GM19193 (cell line): ENCODE data around the gene MCUB.

Experiments used
- POLR2A ChIP-seq: IDR thresholded peaks from 4 replicates; pipeline ENCODE4 v1.6.1; 2011; ENCODE audit not compliant: insufficient read depth, insufficient read length; ENCODE audit errors: extremely low read depth

The MCUB gene

DNA sequence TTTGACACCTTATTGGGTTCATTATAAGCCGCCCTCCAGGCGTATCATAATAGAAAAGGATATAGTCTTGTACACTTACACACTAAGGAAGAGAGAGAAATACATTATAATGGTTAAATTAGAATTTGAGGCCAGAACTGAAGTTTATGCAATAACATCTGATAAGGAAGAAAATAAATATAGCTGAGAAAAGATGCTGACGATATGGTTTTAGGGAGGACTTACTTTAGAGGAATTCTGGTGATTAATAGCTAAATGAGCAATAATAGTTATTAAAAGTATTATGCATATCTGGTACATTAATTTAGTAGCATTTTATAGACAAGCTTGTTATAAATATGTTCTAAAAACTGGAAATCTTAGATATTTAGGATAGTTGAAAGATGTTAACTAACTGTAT, 12.1 kb downstream of the MCUB start:
- TF ChIP-seq POLR2A: no peak

DNA sequence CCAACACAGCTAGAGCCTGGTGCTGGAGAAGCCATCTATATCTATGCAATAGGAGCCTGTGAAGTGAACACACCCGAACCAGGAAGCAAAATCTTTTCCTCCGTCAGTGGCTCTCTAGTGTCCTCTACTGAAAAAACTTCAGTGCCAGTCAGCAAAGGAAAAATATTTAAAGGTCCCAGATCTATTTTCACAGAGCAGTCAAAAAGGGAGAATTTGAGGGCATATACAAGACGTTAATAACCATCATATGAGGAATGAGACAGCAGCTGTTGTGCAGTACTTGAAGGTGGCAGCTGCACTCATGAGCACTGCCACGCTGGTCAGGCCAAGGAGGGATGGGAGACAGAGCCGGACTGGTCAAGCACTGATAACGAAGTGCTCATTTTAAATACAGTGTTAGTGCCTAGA, 14.4 kb downstream of the MCUB start:
- no peak for TF ChIP-seq POLR2A

DNA sequence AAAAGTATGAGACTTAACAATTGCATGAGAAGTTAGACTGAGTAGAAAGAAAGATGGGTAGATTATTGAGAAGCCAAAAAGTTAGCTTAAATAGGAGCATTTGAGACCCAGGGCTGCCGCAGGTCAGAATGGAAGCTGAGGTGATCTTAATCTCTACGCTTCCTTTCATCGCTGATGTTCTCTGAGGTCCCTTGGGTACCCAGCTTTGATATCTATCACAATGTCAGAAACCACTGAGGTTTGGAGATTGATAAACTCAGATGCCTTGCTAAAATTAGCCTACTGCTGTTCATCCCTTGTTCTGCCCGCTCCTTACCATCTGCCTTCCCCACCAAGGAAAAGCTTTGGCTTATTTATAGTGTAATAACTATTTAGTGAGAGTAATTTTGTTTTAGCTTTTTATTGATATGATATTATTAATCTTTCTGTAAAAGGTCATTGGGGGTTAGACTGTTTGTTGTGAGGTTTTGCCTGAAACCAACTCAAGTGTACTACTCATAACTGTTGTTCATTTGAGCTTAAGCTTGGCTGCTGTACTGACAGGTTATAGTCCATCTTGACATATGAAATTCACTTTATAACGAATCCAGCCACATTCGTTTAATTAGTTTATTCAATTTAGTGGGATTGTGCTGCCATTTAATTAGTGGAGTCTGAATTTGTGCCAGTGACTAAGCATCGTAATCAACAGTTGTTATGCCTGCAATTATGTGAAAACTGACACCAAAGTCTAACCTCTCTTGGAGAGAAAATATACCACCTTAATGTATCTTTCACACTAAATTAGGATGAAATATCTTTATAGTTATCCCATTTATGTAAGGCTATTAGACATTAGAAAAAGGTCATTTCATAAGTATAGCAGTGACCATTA, 15.1 kb downstream of the MCUB start:
- no peak for TF ChIP-seq POLR2A

DNA sequence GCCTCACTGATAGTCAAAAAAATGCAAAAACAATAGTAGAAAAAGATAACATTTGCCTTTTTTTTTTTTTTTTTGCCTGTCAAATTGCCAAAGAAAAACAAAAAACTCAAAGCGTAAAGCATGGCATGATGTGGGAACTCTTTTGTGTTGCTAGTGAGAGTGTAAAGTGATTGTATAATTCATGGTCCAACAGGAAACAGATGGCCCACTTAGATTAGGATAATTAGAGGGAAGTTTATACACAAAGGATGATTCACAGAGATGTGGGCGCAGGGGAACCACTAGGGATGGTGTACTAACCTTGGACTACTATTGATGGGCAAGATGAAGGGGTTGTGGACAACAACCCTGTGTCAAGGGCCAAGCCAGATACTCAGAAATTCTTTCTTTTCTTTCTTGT, 16.4 kb downstream of the MCUB start:
- TF ChIP-seq POLR2A: no peak

DNA sequence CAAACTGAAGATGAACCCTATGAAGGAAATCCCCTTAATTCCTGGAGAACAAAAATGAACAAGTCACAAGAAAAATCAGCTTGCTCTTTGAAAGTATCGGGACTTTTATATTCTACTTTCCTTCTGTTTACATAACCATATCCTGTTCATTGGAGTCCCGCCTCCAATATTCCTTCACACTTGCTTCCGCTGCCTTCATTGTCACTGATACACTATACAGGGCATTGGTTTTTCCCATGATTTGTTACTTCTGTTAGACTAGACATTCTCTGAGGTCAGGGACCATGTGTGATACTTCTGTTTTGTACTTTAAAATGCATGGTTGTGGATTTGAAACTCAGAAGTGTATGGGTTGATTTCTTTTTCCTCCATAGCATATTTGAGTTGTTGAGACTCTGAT, 18.8 kb downstream of the MCUB start:
- no peak for TF ChIP-seq POLR2A

DNA sequence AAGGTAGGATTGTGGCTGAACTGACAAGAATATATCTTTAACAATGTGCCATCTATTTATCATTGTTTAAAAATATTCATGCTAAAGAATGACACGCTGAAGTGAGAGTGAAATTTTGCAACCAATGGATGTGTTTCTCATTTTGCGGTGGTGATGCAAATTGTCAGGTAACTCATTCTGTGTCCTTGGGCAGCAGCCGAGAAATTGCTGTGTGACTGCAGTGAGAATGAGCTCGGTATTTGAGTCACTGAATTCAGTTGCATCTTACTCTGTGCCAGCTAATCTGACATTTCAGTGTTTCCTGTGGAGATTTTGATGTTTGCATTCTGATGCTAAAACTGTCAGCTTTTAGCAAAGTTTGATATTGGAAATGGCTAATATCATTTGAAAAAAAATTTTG, 28.1 kb downstream of the MCUB start:
- TF ChIP-seq POLR2A: no peak

DNA sequence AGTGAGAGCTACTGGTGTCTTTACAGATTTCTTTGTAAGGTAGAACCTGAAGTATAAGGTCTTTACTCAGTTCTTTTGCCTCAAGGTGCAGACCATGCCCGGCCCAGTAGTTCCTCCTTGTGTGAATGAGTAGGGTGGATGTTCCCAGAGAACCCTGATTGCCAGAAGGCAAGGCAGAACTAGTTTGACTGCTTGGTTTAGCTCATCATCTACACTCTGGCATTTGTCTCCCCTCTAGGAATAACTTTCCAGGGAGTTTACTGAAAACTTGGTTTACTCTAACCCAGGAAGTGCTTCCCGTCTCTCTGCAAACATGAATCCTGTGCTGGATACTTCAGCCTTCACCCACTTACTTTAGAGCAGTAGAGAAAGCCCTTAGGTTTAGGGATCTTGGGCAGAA, 29.1 kb downstream of the MCUB start:
- no peak for TF ChIP-seq POLR2A

DNA sequence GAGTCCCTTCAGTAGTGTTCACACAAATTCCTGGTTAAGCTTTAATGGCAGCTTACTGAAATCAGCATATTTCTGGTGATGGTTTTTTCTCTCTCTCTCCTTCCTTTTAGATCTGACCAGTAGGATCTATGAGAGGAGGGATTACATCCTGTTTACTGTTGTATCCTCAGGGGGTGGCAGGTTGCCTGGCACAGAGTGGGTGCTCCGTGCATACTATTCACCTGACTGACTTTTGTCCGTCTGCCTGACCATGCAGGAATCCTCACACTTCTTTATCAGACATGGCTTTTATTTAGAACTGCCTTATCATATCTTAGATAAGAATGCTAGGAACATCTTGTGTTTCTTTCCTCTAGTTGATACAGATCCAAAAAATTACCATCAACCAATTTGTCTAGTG, 29.6 kb downstream of the MCUB start:
- TF ChIP-seq POLR2A: no peak

DNA sequence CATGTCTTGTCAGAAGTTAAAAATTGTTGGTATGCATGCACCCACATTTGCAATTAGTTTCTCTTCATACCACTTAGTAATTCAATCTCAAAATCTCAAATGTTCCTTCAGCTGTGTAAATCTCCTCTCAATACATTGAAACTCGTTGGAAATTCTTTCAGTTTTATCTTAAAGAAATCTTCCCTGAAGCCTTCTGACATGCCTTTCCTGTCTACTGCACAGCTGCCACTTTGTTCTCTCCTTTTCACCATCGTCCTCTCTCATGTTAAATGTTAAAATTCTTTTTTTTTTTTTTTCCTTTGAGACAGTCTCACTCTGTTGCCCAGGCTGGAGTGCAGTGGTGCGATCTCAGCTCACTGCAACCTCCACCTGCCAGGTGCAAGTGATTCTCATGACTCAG, 30.9 kb downstream of the MCUB start:
- no peak for TF ChIP-seq POLR2A

DNA sequence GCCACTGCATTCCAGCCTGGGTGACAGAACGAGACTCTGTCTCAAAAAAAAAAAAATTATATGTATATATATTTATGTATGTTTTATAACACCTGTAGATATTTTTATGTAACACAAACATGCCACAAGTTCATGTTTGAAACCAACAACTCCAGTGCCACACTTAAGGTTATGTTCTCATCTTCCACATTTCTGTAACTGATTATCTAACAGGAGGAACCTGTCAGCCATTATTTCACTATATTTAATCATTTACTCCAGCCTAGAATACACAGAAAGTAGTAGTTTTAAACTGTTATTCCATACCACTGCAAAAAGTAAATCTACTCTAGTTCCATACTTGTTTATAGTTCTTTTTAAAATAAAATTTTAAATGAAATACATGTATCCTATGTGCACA, 32.3 kb downstream of the MCUB start:
- no peak for TF ChIP-seq POLR2A

DNA sequence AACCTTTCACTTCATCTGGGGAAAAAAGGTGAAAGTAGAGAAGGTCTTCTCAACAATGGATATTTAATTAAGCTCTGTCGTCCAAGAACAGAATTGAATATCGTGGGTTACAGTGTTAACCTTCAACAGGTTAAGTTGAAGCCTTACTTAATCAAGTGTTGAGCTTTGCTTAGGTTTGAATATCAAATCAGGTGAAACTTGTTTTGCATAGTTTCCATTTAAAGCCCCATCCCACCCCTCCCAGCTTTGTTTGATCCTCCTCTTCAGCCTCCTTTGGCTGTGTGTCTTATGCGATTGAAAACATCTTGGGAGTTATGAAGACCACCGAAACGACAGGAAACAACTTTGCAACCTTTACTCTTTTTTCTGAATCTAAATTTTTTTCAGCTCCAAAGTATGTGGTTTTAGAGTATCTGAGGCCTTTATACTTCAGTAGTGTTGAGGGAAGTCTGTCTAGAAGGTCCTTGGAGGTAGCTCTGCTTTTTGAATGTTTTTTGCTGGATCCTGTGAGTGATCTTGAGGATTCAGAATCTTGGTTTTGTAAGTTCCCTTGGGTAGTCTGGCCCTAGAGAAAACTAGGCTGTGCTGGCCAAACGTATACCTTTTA, 39.1 kb downstream of the MCUB start:
- TF ChIP-seq POLR2A: no peak

DNA sequence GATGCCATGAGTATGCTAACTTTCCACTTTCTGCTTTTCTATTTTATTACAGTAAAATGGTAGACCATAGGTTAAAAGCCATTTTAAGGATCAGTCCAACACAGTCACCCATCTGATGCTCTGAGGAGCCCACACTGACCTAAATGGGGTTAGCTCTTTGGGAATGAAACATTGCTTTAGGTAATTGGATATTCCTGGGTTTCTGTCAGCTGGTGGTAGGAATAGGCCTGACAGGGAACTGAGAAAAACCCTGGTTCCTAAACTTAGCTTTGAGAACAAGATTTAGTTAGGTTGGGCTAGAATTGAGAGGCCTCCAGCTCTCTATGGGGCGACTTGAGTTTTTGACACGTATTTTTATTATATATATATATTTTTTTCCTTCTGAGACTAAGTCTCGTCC, 40.4 kb downstream of the MCUB start:
- TF ChIP-seq POLR2A: no peak

DNA sequence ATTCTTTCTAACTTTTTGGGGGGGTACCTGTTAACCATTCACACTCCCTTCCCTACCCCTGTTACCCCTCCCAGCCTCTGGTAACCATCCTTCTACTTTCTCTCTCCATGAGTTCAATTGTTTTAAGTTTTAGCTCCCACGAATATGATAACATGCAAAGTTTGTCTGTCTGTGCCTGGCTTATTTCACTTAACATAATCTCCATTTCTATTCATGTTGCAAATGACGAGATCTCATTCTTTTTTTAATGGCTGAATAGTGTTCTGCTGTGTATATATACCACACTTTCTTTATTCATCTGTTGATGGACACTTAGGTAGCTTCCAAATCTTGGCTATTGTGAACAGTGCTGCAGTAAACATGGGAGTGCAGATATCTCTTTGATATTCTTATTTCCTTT, 41.3 kb downstream of the MCUB start:
- TF ChIP-seq POLR2A: no peak

DNA sequence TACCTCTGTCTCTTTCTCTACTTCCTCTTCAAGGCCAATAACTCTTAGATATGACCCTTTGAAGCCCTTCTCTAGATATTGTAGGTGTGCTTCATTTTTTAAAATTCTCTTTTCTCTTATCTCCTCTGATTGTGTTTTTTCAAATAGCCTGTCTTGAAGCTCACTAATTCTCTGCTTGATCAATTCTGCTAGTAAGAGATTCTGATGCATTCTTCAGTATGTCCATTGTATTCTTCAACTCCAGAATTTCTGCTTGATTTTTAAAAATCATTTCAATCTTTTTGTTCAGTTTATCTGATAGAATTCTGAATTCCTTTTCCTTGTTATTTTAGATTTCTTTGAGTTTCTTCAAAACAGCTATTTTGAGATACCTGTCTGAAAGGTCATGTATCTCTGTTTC, 47.9 kb downstream of the MCUB start:
- no peak for TF ChIP-seq POLR2A

DNA sequence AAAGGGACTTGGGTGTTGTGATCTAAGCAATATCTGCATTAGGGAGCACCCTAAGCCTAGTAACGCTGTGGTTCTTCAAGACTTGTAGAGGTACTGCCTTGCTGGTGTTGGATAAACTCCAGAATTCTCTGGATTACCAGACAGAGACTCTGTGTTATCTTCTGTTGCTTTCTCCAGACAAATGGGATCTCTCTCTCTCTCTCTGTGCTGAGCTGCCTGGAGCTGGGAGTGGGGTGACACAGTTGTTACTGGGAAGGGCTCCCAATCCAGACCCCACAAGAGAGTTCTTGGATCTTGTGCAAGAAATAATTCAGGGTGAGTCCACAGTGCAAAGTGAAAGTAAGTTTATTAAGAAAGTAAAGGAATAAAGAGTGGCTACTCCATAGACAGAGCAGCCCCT, 48.8 kb downstream of the MCUB start:
- no peak for TF ChIP-seq POLR2A

DNA sequence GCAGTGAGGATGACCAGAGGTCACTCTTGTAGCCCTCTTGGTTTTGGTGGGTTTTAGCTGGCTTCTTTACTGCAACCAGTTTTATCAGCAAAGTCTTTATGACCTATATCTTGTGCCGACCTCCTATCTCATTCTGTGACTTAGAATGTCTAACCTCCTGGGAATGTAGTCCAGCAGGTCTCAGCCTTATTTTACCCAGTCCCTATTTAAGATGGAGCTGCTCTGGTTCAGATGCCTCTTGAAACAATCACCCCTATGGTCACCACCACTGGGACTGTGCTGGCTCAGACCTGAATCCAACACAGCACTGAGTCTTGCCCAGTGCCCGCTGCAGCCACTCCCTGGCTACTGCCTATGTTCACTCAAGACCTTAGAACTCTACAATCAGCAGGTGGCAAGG, 49.4 kb downstream of the MCUB start:
- TF ChIP-seq POLR2A: no peak
